Sigmoid colon (tissue), 7 donors: ENCODE measurements around the gene TMEM208. TPM values are rescaled to one million over a fixed set of nuclear protein-coding genes. Genes with fewer than 3 reads are reported as not detected.

Experiments used
- DNase-seq: peaks from one replicate; pipeline ENCODE4 v3.0.0-alpha.2; 2019
- H3K27ac ChIP-seq, 4 donors: fragments of 200-600 bp; sonication (generic); one replicate each; pipeline ENCODE4 v1.5.1; 2016 to 2019; ENCODE audit warnings: mild to moderate bottlenecking in 1 of 4
- H3K27me3 ChIP-seq, 3 donors: fragments of 200-600 bp; sonication (generic); one replicate each; pipeline ENCODE4 v1.5.1; 2019; ENCODE audit warnings: mild to moderate bottlenecking in 1 of 3
- H3K36me3 ChIP-seq, 4 donors: fragments of 200-600 bp; sonication (generic); one replicate each; pipeline ENCODE4 v1.5.1; 2016 to 2019
- H3K4me1 ChIP-seq, 4 donors: fragments of 200-600 bp; sonication (generic); one replicate each; pipeline ENCODE4 v1.5.1; 2017 to 2019
- H3K4me3 ChIP-seq, 4 donors: fragments of 200-600 bp; sonication (generic); one replicate each; pipeline ENCODE4 v1.5.1; 2017 to 2019; ENCODE audit warnings: mild to moderate bottlenecking in 2 of 4, moderate library complexity in 1 of 4
- H3K9me3 ChIP-seq, 4 donors: fragments of 200-600 bp in 3 of 4; sonication (generic) in 3 of 4; one replicate each; pipeline versions ENCODE4 v1.5.1 to v1.6.1; 2013 to 2019
- CTCF ChIP-seq, 4 experiments: fragments of 450-650 bp in 3 of 4; fragments of 200-600 bp in 1 of 4; IDR thresholded peaks; one replicate each; pipeline ENCODE4 v1.5.1; 2016 to 2019; ENCODE audit warnings: antibody characterized with exemption in 4 of 4, mild to moderate bottlenecking in 3 of 4, moderate library complexity in 2 of 4
- EP300 ChIP-seq, 4 donors: sonication (generic); formaldehyde crosslinking; IDR thresholded peaks; one replicate each; pipeline ENCODE4 v1.6.1; 2017; ENCODE audit warnings: antibody characterized with exemption in 4 of 4
- POLR2A ChIP-seq, 2 donors: fragments of 450-650 bp; IDR thresholded peaks; one replicate each; pipeline ENCODE4 v1.6.1; 2016; ENCODE audit warnings: antibody characterized with exemption in 2 of 2, mild to moderate bottlenecking in 2 of 2, moderate library complexity in 2 of 2
- POLR2AphosphoS5 ChIP-seq, 4 donors: sonication (generic); formaldehyde crosslinking; IDR thresholded peaks; one replicate each; pipeline ENCODE4 v1.6.1; 2017; ENCODE audit warnings: antibody characterized with exemption in 4 of 4
- WGBS, 2 donors: extraction: QIAGEN DNeasy Blood & Tissue Kit; methylation state at CpG; one replicate each; pipeline ENCODE4 v1.1.7; 2013; 5-methylcytosine and 5-hydroxymethylcytosine counted together
- intact Hi-C: fragments of 100-400 bp; cut with DNase I; formaldehyde crosslinking; loops from one replicate; pipeline ENCODE4 v1.15.1; 2023
- polyA plus RNA-seq, 3 donors: library from polyadenylated mRNA; stranded (reverse); fragments of 200-250 nt; gene quantifications; one replicate each; pipeline ENCODE4 v1.2.3, GENCODE V29; 2013
- total RNA-seq, 4 donors: library from RNA; depleted of rRNA; stranded (reverse); fragments of >200 nt; gene quantifications; one replicate each; pipeline ENCODE4 v1.1.0, GENCODE V29; 2016
- donor health status: healthy with polysubstance abuse.
- donor health status: Bipolar disorder and iron deficiency.
- donor health status: healthy.

The TMEM208 gene
- total and polyA plus RNA-seq, 7 donors = 15.3 to 109 (median 31.4) TPM

- Histone ChIP-seq H3K27ac (no peak overlapping the region), H3K9me3 (no peaks in the 10 kb centered on the region), H3K4me1 (peaks cover 0 to 26% (median 21%) of the 10 kb centered on the region in 4 donors), H3K4me3 (no peak overlapping the region), H3K27me3 (no peaks in the 10 kb centered on the region), H3K36me3 (peaks cover 12 to 52% (median 37%) of the 10 kb centered on the region in 4 donors)
- intact Hi-C loops = loop anchor here (5.0 kb wide), 1 partner anchor 618 kb away; the partner anchor contains the start of genes CENPT and NUTF2
- DNase-seq = no peak
- TF ChIP-seq CTCF (IDR thresholded peaks at IDR 0.05) (no peak), EP300 (IDR thresholded peaks at IDR 0.05) (no peak), POLR2AphosphoS5 (IDR thresholded peaks at IDR 0.05) (no peak), POLR2A (IDR thresholded peaks at IDR 0.05) (no peak)
- WGBS, 2 donors = 80 to 91% methylated on average over 9 of the region's 9 CpGs
These were observed 2.0 kb downstream of the TMEM208 start for GRCh38 chr16:67228905-67229304.

- no peak for DNase-seq
- Histone ChIP-seq H3K36me3 (peaks cover 12 to 64% (median 37%) of the 10 kb centered on the region in 4 donors), H3K9me3 (no peaks in the 10 kb centered on the region), H3K27ac (no peak overlapping the region), H3K4me3 (no peak overlapping the region), H3K27me3 (no peaks in the 10 kb centered on the region), H3K4me1 (peaks cover 0 to 26% (median 21%) of the 10 kb centered on the region in 4 donors)
- intact Hi-C loops = loop anchor here (5.0 kb wide), 1 partner anchor 617 kb away; the partner anchor contains the start of genes CENPT and NUTF2
- WGBS, 2 donors = 88 to 93% methylated on average over 32 of the region's 32 CpGs
- TF ChIP-seq POLR2AphosphoS5 (IDR thresholded peaks at IDR 0.05) (no peak), POLR2A (IDR thresholded peaks at IDR 0.05) (no peak), CTCF (IDR thresholded peaks at IDR 0.05) (no peak), EP300 (IDR thresholded peaks at IDR 0.05) (no peak)
These were observed 3.2 kb downstream of the TMEM208 start for GRCh38 chr16:67229906-67230808.

- Histone ChIP-seq H3K36me3 (peaks cover 12 to 69% (median 39%) of the 10 kb centered on the region in 4 donors), H3K4me3 (no peak overlapping the region), H3K4me1 (peaks cover 0 to 19% (median 16%) of the 10 kb centered on the region in 4 donors), H3K27me3 (no peaks in the 10 kb centered on the region), H3K9me3 (no peaks in the 10 kb centered on the region), H3K27ac (no peak overlapping the region)
- intact Hi-C loops = no loop called here
- DNase-seq = no peak
- WGBS, 2 donors = 80 to 88% methylated on average over 12 of the region's 12 CpGs
- TF ChIP-seq EP300 (IDR thresholded peaks at IDR 0.05) = no peak
- no peak for TF ChIP-seq POLR2AphosphoS5 (IDR thresholded peaks at IDR 0.05)
- no peak for TF ChIP-seq POLR2A (IDR thresholded peaks at IDR 0.05)
- TF ChIP-seq CTCF (IDR thresholded peaks at IDR 0.05) = no peak
These were observed 4.1 kb downstream of the TMEM208 start for GRCh38 chr16:67230809-67231660.

DNA sequence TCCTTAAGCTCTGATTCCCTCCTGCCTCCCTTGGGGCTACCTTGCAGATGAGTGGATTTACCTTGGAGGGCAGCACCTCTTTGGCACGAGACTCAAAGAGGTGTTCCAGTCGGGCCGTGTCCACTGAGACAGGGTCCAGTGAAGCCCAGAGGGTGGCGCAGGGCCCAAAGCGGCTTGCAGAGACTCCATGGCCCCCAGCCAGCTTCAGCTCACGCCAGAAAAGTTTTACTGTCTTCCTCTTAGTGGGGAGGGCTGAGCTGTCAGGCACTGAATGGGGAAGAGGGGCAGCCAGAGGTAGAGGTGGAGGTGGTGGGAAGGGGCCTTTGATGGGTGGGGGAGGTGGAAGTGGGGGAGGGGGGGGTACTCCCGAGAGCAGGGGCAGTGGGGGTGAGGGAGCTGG, 6.7 kb downstream of the TMEM208 start:
- Histone ChIP-seq H3K9me3 (no peaks in the 10 kb centered on the region), H3K4me3 (no peak overlapping the region), H3K36me3 (peaks cover 14 to 88% (median 53%) of the 10 kb centered on the region in 4 donors), H3K4me1 (peaks cover 0 to 1% (median 0%) of the 10 kb centered on the region in 4 donors), H3K27me3 (no peaks in the 10 kb centered on the region), H3K27ac (no peak overlapping the region)
- WGBS, 2 donors = 78 to 82% methylated on average over 7 of the region's 7 CpGs
- intact Hi-C loops = no loop called here
- TF ChIP-seq POLR2A (IDR thresholded peaks at IDR 0.05) = no peak
- TF ChIP-seq POLR2AphosphoS5 (IDR thresholded peaks at IDR 0.05) = no peak
- no peak for TF ChIP-seq CTCF (IDR thresholded peaks at IDR 0.05)
- no peak for TF ChIP-seq EP300 (IDR thresholded peaks at IDR 0.05)
- no peak for DNase-seq
